Head of caudate nucleus (tissue), 42 donors: ENCODE results near the gene VAT1L.
"Not testable (repeated sequence)": the region's sequence is repeated elsewhere in the genome, so short reads cannot be mapped to it uniquely, and the experiment has no call there.

ENCODE experiments used
- DNase-seq, 42 donors: peaks; one replicate each; pipeline versions ENCODE4 v3.0.0 to v3.0.0-alpha.2; 2020 to 2021; ENCODE audit warnings: mixed read lengths in 7 of 42
- intact Hi-C: fragments of 100-400 bp; cut with DNase I; formaldehyde crosslinking; loops from one replicate; pipeline ENCODE4 v1.15.0; 2022

VAT1L gene

DNA sequence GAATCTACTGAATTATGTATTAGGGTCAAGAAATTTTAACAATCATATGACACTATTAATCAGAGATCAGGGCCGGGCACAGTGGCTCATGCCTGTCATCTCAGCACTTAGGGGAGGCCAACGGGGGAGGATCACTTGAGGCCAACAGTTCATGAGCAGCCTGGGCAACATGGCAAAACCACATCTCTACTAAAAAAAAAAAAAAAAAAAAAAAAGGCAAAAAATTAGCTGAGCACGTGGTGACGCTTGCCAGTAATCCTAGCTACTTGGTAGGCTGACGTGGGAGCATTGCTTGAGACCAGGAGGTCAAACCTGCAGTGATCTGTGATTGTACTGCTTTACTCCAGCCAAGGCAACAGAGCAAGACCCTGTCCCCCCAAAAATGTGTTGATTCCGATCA, 181.5 kb downstream of the VAT1L start:
- no peak for DNase-seq
- intact Hi-C loops = loop anchor here (2.0 kb wide), 1 partner anchor 295 kb away; no protein-coding TSS in a partner anchor

DNA sequence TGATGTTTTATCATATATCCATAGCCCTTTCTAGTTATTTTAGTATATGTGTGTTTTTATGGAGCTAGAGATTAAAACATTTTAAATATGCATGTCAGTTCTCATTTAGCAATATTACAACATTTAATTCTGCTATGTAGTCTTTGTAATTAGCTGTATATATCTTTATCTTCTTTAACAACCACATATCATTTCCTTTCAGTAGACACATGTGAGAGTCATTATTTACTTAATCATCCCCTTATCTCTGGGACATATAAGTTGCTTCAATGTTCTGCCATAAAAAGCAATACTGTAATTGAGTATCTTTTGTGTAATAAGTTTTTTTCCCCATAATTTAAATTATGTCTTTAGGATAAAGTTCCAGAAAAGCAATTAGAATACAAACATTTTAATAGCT, 182.0 kb downstream of the VAT1L start:
- intact Hi-C loops = loop anchor here (2.0 kb wide), 1 partner anchor 296 kb away; no protein-coding TSS in a partner anchor
- no peak for DNase-seq

DNA sequence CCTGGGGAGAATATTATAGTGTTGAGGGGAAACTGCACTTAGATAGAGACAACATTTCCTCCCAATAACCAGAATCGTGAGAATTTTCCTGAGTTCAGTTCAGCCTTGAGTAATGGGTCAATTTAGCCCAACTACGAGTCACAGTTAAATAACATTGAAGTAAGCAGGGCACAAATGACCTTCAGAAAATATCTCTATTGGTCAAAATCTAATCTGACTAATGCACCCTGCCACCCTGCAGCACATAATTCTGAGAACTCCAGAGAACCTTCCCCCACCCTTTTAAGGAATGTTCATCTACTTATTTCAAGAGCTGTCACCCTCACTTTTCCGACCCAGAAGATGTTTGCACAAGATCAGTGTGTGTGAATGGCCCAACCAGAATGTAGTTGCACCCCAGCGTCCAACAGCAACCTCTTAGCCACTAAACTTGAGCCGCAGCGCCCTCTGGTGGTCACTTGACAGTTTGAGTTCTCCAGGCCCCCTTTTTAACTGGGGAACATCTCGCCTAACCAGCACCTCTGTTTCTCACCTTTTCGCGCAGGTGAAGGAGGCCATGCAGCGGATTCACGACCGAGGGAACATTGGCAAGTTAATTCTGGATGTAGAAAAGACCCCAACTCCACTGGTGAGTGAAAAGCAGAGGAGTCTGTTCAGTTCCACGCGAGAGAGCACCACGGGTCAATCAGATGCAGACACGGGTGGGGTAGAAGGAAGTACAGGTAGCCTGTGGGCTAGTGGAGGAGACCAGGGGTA, 183.1 kb downstream of the VAT1L start:
- DNase-seq = peak; percentile 74 to 96 (median 88)
- intact Hi-C loops = loop anchor here (2.0 kb wide), 1 partner anchor 297 kb away; no protein-coding TSS in a partner anchor

DNA sequence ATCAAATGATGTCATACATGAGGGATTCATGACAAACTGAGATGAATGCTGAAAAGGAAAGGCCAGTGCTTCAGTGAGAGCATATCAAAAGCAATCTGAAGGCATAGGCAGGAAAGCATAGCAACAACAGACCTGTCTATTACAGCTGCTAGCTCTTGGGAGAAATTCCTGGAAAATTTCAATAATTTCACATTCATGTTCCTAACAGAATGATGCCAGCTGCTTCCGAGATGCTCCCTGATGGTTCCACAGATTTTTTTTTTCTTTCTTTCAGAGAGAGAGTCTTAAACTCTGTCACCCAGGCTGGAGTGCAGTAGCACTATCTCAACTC, 183.7 kb downstream of the VAT1L start:
- no peak for DNase-seq
- intact Hi-C loops = no loop called here

DNA sequence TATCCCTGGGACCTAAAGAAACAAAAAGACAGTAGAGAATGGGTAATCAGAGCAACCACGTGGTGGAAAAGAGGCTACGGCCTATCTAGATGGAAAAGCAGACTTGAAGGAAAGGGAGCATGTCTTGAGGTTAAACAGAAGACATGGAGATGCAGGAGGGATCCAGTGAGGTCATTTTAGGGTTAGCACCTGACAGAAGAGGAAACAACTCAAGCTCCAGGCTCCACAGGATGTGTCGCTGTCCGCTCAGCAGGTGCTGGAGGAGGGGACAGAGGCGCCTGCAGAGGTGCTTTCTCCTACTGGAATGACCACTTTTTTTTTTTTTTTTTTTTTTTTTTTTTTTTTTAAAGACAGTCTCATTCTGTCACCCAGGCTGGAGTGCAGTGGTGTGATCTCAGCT, 186.5 kb downstream of the VAT1L start:
- DNase-seq = no peak
- intact Hi-C loops = no loop called here

DNA sequence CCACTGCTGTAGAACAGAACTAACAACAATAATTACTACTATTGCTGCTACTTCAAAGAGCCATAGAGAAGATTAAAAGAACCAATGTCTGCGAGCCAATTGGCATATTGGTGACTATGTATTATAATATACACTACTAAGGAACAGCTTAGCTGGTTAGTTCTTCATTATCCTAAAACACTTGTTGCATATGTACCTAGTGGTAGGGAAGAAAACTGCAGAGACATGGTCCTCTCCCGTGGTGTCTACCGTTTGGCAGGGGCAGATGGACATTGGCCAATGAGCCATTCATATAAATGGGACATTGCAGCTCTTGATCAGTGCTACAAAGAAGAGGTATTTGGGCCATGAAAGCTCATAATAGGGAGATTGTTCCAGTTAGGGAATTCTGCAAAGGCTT, 187.6 kb downstream of the VAT1L start:
- no peak for DNase-seq
- intact Hi-C loops = no loop called here

DNA sequence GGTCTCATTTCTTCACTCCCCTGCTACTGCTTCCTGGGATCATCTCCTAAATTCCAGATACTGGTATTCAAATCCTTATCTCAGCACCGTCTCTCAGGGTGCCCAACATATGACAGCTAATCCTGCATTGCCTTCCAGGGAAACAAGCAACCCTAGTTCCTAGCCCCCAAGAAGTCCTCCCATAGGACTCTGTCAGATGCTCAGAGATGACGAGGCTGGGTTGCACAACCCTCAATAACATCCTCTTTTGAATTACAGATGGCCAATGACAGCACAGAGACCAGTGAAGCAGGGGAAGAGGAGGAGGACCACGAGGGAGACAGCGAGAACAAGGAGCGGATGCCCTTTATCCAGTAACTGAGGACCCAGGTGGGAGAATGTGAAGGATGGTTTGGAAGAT, 189.0 kb downstream of the VAT1L start:
- intact Hi-C loops = no loop called here

DNA sequence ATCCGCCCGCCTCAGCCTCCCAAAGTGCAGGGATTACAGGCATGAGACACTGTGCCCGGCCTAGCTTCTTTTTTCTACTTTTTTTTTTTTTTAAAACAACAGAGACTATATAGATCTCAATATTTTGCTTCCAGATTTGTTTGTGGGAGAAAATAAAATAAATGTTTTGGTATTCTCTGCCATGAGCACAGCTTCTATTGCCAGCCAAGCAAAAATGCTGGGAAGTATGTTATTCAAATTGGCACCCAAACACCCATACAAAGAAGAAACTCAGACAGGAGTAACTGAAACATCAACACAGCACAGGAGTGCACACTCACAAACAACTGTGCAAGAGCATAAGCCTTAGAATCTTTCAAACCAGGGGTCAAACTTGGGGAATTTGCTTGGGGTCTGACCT, 196.7 kb downstream of the VAT1L start:
- DNase-seq = no peak
- intact Hi-C loops = no loop called here

More for the DNA sequence above, 189.0 kb downstream of the VAT1L start:
- no peak for DNase-seq

DNA sequence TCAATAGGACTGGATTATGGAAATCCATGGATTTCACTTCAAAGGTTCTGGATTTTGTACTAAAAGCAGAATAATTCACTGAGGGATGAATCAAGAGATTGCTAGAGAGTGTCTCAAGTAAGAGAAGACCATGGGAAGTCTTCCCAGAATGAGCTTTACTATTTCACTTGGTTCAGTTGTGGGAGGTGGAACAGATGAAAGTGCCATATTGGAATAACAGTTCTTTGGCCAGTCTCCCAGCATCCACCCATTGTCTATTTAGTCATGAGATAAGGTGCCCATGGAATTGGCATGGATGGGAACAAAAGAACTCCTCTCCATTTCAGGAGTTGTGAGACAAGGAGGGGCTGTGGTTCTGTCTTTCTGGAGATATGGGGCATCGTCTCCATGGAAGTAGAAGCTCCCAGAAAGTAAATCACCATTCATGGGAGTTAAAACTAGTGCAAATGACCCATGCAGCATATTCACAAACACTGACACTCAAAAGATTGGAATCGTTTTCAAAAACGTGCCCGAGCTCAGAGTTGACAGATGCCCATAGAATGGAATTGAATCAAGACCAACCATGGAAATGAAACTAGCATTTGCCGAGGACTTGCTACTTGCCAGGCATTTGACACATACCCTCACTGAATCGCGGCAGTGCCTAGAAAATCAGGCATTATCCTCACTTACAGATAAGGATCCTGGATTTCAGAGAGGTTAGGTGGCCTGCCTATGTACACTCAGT, 197.8 kb downstream of the VAT1L start:
- DNase-seq = no peak
- intact Hi-C loops = no loop called here

DNA sequence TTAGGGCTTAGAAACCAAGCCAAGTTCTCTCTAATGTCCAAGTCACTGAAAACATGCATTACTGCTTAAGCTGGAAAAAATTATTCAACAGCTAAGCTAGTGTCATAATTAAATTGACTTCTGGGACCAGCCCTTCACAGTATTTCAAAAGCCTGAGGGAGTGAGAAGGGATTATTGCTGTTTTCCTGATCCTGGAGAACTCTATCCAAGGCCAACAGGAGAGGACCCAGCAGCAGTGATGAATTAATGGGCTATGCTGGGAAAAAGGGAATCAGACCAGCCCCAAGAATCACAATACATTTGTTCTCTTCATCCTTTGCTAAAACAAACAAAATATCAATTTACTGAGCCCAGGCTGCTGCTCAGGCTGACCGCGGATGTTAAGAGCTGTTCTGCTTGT, 199.4 kb downstream of the VAT1L start:
- DNase-seq = no peak
- intact Hi-C loops = no loop called here

DNA sequence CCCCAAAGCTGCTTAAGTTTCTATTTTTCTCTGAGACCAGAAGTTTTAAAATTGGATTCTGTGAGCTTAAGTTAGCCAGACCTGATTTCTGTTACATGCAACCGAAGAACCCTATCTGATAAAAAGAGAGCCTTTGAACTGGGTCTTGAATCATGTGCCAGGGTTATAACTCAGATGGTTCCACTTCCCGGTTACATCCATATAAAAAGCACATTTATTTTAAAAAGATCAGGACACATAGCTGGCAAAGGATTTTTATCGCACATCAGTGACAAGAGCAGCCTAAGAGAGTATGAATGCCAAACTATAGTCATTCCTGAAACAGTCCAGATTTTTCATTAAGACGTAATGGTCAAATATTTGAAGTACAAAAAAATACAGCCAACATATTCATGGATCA, 201.5 kb downstream of the VAT1L start:
- intact Hi-C loops = no loop called here
- no peak for DNase-seq

DNA sequence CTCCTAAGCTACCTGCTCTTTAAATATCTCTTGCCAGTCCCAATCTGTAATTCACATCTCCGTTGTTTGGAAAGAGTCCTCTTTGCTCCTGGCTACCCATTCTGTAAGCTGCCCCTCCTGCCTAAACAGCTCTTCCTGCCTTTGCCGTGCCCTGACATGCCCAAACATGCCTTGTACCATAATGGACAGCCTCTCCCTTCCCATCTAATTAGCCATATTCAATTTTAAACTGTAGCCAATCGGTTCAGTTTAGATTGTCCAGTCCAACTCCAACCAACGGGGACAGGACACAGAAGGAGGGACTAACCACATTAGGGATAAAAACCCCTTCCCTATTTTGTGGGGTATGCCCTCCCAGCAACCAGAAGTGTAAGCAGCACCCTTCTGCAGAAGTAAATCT, 203.3 kb downstream of the VAT1L start:
- intact Hi-C loops = no loop called here
- DNase-seq = no peak

DNA sequence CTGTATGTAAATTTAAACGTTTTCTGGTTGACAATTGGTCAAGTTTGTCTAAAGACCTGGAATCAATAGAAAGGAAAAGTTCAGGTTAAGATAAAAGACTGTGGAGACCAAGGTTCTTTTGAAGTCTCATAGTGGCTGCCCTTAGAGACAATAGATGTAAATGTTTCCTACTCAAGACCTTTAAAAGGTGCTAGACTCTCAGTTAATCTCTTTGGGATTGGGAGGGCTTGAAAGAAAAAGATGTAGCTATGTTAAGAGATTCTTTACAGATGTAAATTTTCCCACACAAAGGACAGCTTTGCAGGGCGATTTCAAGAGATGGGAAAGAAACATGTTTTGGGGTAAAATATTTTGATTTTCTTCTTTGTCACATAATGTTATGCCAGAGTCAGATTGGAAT, 204.0 kb downstream of the VAT1L start:
- intact Hi-C loops, DNase-seq: not testable (repeated sequence)

DNA sequence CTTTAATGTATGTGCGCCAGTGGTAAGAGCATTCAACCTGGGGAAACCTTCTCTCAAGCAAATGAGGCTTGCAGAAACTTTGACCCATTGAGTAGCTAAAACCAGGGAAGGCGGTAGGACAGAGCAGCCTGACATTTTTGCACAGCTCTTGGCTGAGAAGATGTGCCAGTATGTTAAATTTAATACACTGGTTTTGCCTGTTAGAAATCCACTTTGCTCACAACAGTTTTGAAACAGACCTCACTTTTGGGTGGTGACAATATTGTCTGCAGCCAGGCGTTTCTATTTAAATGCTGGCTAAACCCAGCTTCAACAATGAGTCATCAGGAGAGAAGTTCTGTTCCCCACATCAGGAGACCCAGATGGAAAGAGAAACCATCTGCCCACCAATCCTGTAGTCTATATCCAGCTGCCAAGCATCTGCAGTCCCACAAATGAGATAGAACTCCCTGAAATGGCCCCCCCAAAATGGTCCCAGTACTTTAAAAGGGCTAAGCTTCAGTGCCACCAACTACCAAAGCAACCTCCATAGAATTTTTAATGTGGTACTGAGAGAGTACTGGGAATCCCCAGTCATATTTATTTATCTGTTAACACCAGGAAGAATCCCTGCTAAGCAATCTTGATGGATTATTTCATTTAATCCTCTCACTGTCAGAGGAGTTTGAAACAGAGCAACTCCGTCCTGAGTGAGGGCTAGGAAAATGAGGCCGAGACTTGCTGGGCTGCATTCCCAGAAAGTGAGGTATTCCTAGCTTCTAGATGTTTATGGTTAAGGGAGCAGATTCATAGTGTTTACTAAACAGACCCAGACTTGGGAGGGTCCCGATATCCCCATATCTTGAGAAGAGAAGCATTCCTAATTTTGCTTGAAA, 205.0 kb downstream of the VAT1L start:
- intact Hi-C loops = no loop called here
- DNase-seq = no peak

DNA sequence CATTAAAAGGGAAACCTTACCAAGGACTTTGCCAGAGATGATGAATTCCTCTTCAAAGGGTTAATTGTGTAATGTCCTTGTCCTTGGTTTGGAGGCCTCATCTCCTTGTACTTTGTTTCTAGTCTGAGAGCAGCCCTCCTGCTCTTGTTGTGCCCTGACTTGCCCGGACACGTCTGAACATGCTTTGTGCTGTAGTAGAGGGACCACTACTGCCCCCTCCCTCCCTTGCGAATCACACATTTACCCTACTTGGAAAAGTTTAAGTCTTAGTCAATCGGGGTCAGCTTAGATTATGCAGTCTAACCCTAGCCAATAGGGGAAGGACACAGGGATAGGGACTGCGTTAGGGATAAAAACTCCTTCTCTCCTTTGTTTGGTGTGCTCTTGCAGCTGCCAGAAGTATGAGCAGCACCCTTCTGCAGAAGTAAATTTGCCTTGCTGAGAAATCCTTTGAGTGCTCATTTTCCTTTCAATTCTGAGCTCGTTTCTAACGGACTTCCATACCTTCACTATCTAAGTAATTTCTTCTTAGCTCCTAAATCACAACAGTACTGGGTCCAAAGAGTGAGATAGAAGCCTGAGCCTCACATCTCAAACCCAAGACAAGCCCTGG, 207.6 kb downstream of the VAT1L start:
- intact Hi-C loops = no loop called here
- no peak for DNase-seq

DNA sequence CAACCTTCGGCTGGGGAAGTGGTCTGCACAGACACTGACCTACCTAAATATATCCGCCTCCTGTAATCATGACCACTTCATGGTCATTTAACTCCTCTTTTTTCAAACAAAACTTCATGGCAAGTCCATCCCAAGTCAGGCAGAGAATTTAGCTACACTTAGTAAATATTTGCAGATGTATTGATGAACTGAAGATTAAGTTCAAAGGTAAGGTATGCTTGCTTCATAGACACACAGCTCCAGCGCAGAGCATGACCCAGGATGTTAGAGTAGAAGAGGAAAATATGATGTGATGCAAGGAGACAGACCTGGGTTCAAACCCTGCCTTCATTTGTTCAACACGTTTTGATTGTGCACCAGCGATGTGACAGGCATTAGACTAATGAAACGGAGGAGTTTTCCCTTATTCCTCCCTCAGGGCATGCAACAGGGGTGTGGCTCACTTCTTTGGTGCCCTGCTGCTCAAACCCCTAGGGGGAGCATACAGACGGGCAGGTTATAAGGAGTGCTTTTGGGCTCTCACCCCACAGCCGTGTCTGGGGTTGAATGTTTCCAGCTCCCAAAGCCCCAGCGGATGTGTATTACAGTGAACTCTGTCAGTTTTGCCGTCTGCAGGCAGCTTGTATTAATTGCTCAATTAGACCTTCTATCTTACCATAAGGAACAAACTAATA, 210.1 kb downstream of the VAT1L start:
- no peak for DNase-seq
- intact Hi-C loops = no loop called here

DNA sequence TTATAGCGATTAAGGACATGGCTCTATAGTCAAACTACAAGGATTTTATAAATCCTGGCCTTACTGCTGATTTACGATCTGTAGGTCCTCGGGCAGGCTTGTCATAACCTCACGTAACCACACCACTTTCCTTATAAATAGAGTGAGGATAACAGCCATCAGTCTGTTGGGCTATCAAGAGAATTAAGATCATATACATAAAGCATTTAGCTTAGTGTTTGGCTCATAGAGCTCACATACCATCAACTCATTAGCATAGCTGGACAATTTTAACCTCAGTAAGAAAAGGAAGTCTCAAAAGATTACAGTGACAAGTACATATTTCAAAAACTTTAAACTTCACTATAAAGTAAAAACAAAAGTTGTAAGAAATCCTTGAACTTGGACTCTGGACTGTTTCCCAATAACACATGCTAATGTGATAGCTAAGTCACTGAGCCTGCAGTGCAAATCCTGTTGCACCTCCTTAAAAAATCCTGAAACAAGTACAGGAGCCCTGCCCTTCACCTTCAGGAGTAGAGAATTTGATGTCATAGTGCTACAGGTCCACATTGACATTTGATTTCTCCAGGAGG, 213.2 kb downstream of the VAT1L start:
- intact Hi-C loops = no loop called here

DNA sequence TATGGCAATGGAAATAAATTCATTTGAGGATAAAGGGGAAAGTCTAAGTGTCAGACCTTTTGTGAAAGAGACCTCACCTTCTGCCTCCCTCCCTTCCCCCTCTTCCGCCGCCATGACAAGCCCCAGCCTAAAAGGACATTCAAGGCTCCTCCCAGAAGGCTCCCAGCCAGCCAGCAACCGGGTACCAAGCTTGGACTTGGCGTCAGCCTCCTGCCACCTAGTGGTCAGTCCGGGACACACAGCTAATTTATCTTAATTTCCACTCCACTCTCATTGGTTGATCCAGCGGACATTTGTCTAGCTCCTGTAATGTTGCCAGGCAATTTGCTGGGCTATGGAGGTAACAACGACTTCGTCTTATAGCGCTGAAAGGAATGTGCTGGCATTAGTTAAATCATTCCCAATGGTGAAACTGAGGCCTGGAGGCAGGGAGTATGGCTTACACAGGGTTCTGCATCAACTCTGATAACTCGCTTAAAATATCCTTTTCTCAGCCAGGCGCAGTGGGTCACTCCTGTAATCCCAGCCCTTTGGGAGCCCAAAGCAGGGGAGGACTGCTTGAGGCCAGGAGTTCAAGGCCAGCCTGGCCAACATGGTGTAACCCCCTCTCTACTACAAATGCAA, 214.7 kb downstream of the VAT1L start:
- intact Hi-C loops = no loop called here
- DNase-seq = peak; percentile 66 to 93 (median 82)

More for the DNA sequence above, 213.2 kb downstream of the VAT1L start:
- no peak for DNase-seq
